Psoas muscle (tissue), 8 donors: ENCODE results near the gene ATRIP. TPM values are rescaled to one million over a fixed set of nuclear protein-coding genes. Genes with fewer than 3 reads are reported as not detected.

Experiments
- ATAC-seq, 4 donors: fragments of 200-7000 bp; cut with Tn5 transposase; one replicate each; pipeline ENCODE4 v1.9.1; 2020; ENCODE audit warnings: moderate library complexity in 3 of 4, mild to moderate bottlenecking in 2 of 4
- DNase-seq, 2 donors: peaks; one replicate each; pipeline ENCODE4 v3.0.0-alpha.2; 2020
- H3K27ac ChIP-seq: fragments of 200-600 bp; one replicate; pipeline ENCODE4 v1.8.0; 2022
- H3K27me3 ChIP-seq, 3 donors: fragments of 200-600 bp in 1 of 3; one replicate each; pipeline versions ENCODE4 v1.6.1 to v1.8.0; 2013 to 2022; ENCODE audit warnings: low read length in 2 of 3, mild to moderate bottlenecking in 2 of 3, moderate library complexity in 1 of 3; ENCODE audit not compliant: insufficient read depth in 3 of 3
- H3K36me3 ChIP-seq, 2 donors: fragments of 200-600 bp in 1 of 2; one replicate each; pipeline versions ENCODE4 v1.6.1 to v1.8.0; 2013 to 2022; ENCODE audit warnings: low read depth in 1 of 2, mild to moderate bottlenecking in 1 of 2, moderate library complexity in 1 of 2; ENCODE audit not compliant: insufficient read depth in 1 of 2
- H3K4me1 ChIP-seq: fragments of 200-600 bp; one replicate; pipeline ENCODE4 v1.8.0; 2022
- H3K4me3 ChIP-seq: fragments of 200-600 bp; one replicate; pipeline ENCODE4 v1.8.0; 2022; ENCODE audit warnings: mild to moderate bottlenecking
- H3K9me3 ChIP-seq: fragments of 200-600 bp; one replicate; pipeline ENCODE4 v1.8.0; 2022
- CTCF ChIP-seq: fragments of 200-600 bp; IDR thresholded peaks from one replicate; pipeline ENCODE4 v1.8.0; 2022; ENCODE audit warnings: antibody characterized with exemption
- WGBS, 3 donors: extraction: QIAGEN DNeasy Blood & Tissue Kit; methylation state at CpG; one replicate each; pipeline versions ENCODE4 v1.1.6 to v1.1.7; 2013; 5-methylcytosine and 5-hydroxymethylcytosine counted together
- intact Hi-C, 2 donors: fragments of 100-400 bp; cut with DNase I; formaldehyde crosslinking; loops; one replicate each; pipeline versions ENCODE4 v1.11.0 to v1.14.2; 2022
- polyA plus RNA-seq, 3 donors: library from polyadenylated mRNA; stranded (reverse); fragments of 200-250 nt; gene quantifications; one replicate each; pipeline ENCODE4 v1.2.3, GENCODE V29; 2013
- total RNA-seq, 4 donors: library from RNA; stranded (reverse); fragmentation: NEBNext Ultra II Directional in 2 of 4; extraction: Animal tissue kit (Norgen Biotek cat#: 25700) in 2 of 4; gene quantifications; one replicate each; pipeline versions ENCODE4 v1.2.1 to v1.2.4, GENCODE V29; 2021 to 2023
- donor health status: healthy with polysubstance abuse.
- donor health status: DM: no; HTN: no; CAD: no; lungs with moderate emphysema.
- donor health status: Bipolar disorder and iron deficiency.
- donor health status: healthy.
- donor health status: DM: yes; HTN: yes; CAD: no.
- donor health status: DM: no; HTN: no; CAD: no.
- donor health status: DM: no; HTN: no; CAD: no.
- donor health status: DM: yes; HTN: yes; CAD: no.

ATRIP gene
- total and polyA plus RNA-seq, 7 donors = 3.7 to 5.6 (median 4.5) TPM

GRCh38 chr3:48439820-48440589 is 6.5 kb upstream of the ATRIP start, which contains the start of the genes CCDC51 and TMA7:
TSS of gene CCDC51 (minus strand) at chr3:48440119. CDS start at chr3:48435128, 4,991 bp downstream.
TSS of gene TMA7 (plus strand) at chr3:48440257. CDS start at chr3:48440297, 40 bp downstream.
- 0% methylated on average over 54 of the region's 54 CpGs for whole genome bisulfite sequencing, 3 donors
- Histone ChIP-seq H3K27ac (peak within 1 kb of the TSS; percentile 92), H3K4me3 (peak within 1 kb of the TSS; percentile 89), H3K4me1 (peaks cover 23% of the 10 kb centered on the region), H3K27me3 (no peaks in the 10 kb centered on the region), H3K36me3 (peaks cover 0 to 36% of the 10 kb centered on the region in 2 donors), H3K9me3 (no peaks in the 10 kb centered on the region)
- no peak for TF ChIP-seq CTCF
- ATAC-seq (peak; percentile 97 to 100 (median 98)), DNase-seq (peak; percentile 98 to 99)
- intact Hi-C loops = loop anchor here in 1 of 2 donors (5.0 kb wide), 1 partner anchor 248 kb away; no protein-coding TSS in a partner anchor

GRCh38 chr3:48440590-48440958 is 6.0 kb upstream of the ATRIP start:
- Histone ChIP-seq H3K4me3 (peak overlapping the region; percentile 89), H3K36me3 (peaks cover 0 to 36% of the 10 kb centered on the region in 2 donors), H3K4me1 (peaks cover 24% of the 10 kb centered on the region), H3K27ac (peak overlapping the region; percentile 92), H3K9me3 (no peaks in the 10 kb centered on the region), H3K27me3 (no peaks in the 10 kb centered on the region)
- intact Hi-C loops = no loop called here
- TF ChIP-seq CTCF = no peak
- 2 to 3% (median 2%) methylated on average over 21 of the region's 21 CpGs for WGBS, 3 donors
- DNase-seq = no peak
- ATAC-seq = peak in 3 of 4 donors; percentile 3 to 26 (median 15)

GRCh38 chr3:48441940-48442339 is 4.6 kb upstream of the ATRIP start:
- H3K27ac ChIP-seq = peak overlapping the region; percentile 36
- H3K9me3 ChIP-seq = no peaks in the 10 kb centered on the region
- no peak for TF ChIP-seq CTCF
- peaks cover 0 to 36% of the 10 kb centered on the region in 2 donors for H3K36me3 ChIP-seq
- intact Hi-C loops = no loop called here
- H3K27me3 ChIP-seq = no peaks in the 10 kb centered on the region
- H3K4me3 ChIP-seq = no peak overlapping the region
- no peak for DNase-seq
- 74 to 78% (median 75%) methylated on average over 6 of the region's 6 CpGs for WGBS, 3 donors
- peaks cover 30% of the 10 kb centered on the region for H3K4me1 ChIP-seq
- no peak for ATAC-seq

GRCh38 chr3:48445277-48445882 is 1.2 kb upstream of the ATRIP start:
- WGBS, 3 donors = 64 to 86% (median 65%) methylated on average over 6 of the region's 6 CpGs
- H3K4me3 ChIP-seq = peak overlapping the region; percentile 94
- H3K9me3 ChIP-seq = no peaks in the 10 kb centered on the region
- no peaks in the 10 kb centered on the region for H3K27me3 ChIP-seq
- ATAC-seq = no peak
- no peak for DNase-seq
- intact Hi-C loops = no loop called here
- TF ChIP-seq CTCF = no peak
- peaks cover 32% of the 10 kb centered on the region for H3K4me1 ChIP-seq
- H3K36me3 ChIP-seq = peaks cover 0 to 39% of the 10 kb centered on the region in 2 donors
- peak overlapping the region; percentile 97 for H3K27ac ChIP-seq
